ENCODE data around the gene TANC2. TPM values are rescaled to one million over a fixed set of nuclear protein-coding genes. Genes with fewer than 3 reads are reported as not detected.
A peak's percentile ranks its signal among the peaks of the same experiment; 100 is the strongest.

TANC2 gene
- total RNA-seq (10 to 100 TPM in 7 of 9 donors, 1 to 10 TPM in 2; 3.1 to 50.7 (median 15.0) TPM), polyA plus RNA-seq (1 to 10 TPM; 1.5 to 7.5 (median 5.6) TPM)
- long read RNA-seq, donor 1 = 0 reads
- long read RNA-seq, donor 2 = 0 reads
- long read RNA-seq, donor 3 = 0 reads
- long read RNA-seq, donor 4 = 0 reads
- long read RNA-seq, donor 5, partial matches to known transcripts = 0 of 1 reads
- long read RNA-seq, donor 5, other reads (novel, unspliced or antisense) = 1 of 1 reads
- long read RNA-seq, donor 6, partial matches to known transcripts = 0 of 2 reads
- long read RNA-seq, donor 6, other reads (novel, unspliced or antisense) = 2 of 2 reads
- long read RNA-seq, donor 7 = 0 reads
- long read RNA-seq, donor 8 = 0 reads
- long read RNA-seq, donor 9 = 0 reads
- long read RNA-seq, donor 10 = 0 reads

DNA sequence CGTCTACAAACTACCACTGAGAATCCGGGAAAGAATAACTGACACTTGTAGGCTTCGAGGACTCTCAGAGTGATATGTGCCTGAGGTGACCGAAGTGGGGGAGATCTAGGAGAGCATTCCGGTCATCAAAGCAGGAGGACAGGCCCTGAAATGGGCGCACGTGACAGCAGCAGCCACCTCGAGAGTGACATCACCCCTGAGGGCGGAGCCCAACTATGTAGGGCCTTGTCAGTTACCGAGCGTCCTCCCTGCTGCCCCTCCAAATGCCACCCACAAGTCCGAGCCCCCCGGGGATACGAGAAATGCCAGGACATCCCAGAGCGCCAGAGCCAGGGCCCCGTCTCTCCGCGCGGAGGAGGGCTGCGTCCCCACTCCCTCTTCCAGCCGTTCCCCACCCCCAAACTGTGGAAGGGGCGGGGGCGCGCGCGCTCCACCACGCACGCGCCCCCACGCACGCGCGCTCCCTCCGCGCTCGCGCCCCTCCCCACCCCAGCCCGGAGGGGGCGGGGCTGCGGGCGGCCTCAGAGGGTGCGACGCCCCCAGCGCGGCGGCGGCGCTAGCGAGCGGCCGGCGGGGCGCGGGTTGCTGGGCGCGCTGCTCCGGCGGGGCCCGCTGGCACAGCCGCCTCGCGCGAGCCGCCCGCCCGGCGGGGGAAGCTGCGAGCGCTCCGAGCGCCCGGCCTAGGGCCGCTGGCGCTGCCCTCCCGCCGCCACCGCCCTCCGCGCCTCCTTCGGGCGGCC is at the start of gene TANC2:
Gene TANC2, plus strand, starts transcription at position 550 of the 740 bp plus-strand sequence. CDS start 43,325 bp downstream, outside the sequence.
- Histone ChIP-seq H3K4me1 (replicated peaks in 1 of 2) (peaks cover 13 to 18% of the 10 kb centered on the region in 2 donors), H3K4me3 (peak within 1 kb of the TSS; percentile 16 to 95 (median 44)), H3K9me3 (replicated peaks in 1 of 3) (no peaks in the 10 kb centered on the region), H3K36me3 (replicated peaks in 1 of 2) (no peaks in the 10 kb centered on the region), H3K27me3 (no peaks in the 10 kb centered on the region), H3K27ac (peak within 1 kb of the TSS in 4 of 5 donors; percentile 62 to 95 (median 72))
- peak; percentile 77 to 93 (median 82) for DNase-seq
- 0 to 2% (median 1%) methylated on average over 3 to 80 of the region's 81 CpGs for WGBS, 4 donors
- peak; percentile 21 to 42 for TF ChIP-seq POLR2A (IDR thresholded peaks at IDR 0.05)
- TF ChIP-seq, protein P1, sequence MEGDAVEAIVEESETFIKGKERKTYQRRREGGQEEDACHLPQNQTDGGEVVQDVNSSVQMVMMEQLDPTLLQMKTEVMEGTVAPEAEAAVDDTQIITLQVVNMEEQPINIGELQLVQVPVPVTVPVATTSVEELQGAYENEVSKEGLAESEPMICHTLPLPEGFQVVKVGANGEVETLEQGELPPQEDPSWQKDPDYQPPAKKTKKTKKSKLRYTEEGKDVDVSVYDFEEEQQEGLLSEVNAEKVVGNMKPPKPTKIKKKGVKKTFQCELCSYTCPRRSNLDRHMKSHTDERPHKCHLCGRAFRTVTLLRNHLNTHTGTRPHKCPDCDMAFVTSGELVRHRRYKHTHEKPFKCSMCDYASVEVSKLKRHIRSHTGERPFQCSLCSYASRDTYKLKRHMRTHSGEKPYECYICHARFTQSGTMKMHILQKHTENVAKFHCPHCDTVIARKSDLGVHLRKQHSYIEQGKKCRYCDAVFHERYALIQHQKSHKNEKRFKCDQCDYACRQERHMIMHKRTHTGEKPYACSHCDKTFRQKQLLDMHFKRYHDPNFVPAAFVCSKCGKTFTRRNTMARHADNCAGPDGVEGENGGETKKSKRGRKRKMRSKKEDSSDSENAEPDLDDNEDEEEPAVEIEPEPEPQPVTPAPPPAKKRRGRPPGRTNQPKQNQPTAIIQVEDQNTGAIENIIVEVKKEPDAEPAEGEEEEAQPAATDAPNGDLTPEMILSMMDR (IDR thresholded peaks at IDR 0.05) = peak in 1 of 6 experiments; percentile 6
- intact Hi-C loops (cut with DNase I) = loop anchor here in 1 of 2 donors (5.0 kb wide), 1 partner anchor 259 kb away; no protein-coding TSS in a partner anchor

DNA sequence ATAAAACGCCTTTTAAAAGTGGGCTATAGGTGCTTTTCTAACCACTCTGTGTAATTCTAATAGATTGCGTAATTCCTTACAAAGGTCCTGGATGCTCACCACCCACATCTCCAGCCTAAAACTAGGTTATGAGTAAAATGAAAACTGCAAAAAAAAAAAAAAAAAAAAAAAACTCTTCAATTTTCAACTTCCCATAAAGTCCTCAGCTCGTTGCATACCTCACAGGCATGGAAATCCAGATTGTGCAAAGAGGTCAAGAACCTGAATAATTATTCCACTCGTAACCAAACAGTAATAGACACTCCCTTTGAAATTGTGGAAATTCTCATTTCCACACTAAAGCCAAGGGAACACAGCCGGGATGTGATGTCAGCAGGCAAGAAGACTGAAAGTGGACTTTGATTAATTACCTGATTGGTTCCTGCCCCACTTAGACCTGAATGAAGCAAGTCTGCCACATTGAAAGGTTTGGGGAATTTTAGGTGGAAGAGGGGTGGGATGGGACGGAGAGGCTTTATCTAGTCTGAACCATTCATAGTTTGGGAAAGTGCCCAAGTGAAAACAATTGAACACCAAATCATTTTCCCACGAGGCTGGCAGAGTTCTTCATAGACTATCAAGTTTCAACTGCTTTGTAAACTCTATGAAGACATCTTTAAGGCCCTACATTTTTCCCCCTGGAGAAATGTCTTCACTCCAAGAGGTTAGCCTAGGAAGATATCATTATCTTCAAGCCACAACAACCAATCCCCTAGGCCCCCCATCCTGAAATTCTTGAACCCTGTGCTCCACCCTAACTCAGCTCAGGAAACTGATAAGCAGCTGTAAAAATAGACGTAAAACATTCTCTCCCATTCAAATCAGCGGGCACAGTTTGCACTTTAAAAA is 49.1 kb upstream of the TANC2 start:
- Histone ChIP-seq H3K27me3 (no peaks in the 10 kb centered on the region), H3K4me1 (replicated peaks in 1 of 2) (no peaks in the 10 kb centered on the region), H3K4me3 (no peak overlapping the region), H3K36me3 (replicated peaks in 1 of 2) (no peaks in the 10 kb centered on the region), H3K27ac (peak overlapping the region in 2 of 5 donors; percentile 4 to 51), H3K9me3 (replicated peaks in 1 of 3) (no peaks in the 10 kb centered on the region)
- TF ChIP-seq, protein P1 (IDR thresholded peaks at IDR 0.05) = no peak
- no peak for TF ChIP-seq POLR2A (IDR thresholded peaks at IDR 0.05)
- WGBS, 4 donors = 55 to 57% (median 56%) methylated on average over 9 of the region's 9 CpGs
- intact Hi-C loops (cut with DNase I) = no loop called here
- DNase-seq = no peak

DNA sequence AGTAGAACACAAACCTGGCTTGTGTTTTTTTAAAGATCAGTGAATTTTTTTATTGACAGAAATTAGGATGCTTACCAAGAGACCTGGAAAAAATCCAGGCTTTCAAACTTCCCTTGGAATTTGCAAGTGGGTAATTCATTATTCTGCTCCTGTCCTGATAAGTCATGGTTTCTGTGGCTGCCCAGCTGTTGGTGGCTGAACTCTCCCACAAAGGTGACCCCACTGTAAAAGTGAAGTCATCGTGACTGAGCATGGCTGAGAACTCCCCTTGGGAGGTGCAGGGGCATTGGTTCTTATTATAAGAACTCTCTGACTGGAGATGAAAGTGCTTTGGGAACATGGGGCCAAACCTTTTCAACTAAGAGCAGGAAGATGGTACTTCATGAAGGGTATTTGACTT is 46.6 kb upstream of the TANC2 start:
- H3K27me3 ChIP-seq = no peaks in the 10 kb centered on the region
- intact Hi-C loops (cut with DNase I) = no loop called here
- WGBS, 4 donors = 11 to 42% (median 19%) methylated on average over 1 of the region's 1 CpG
- H3K36me3 ChIP-seq (replicated peaks in 1 of 2) = no peaks in the 10 kb centered on the region
- no peak overlapping the region for H3K4me3 ChIP-seq
- H3K27ac ChIP-seq = no peak overlapping the region
- no peak for DNase-seq
- no peaks in the 10 kb centered on the region for H3K4me1 ChIP-seq (replicated peaks in 1 of 2)
- TF ChIP-seq, protein P1 (IDR thresholded peaks at IDR 0.05) = no peak
- TF ChIP-seq POLR2A (IDR thresholded peaks at IDR 0.05) = no peak
- no peaks in the 10 kb centered on the region for H3K9me3 ChIP-seq (replicated peaks in 1 of 3)

Data from adrenal gland (tissue), 19 donors.